GM21390 (cell line): ENCODE results near the gene SYTL2.
"Not testable (repeated sequence)": the region's sequence is repeated elsewhere in the genome, so short reads cannot be mapped to it uniquely, and the experiment has no call there.

Source experiments
- ATAC-seq: cut with Tn5 transposase; IDR thresholded peaks from one replicate; pipeline ENCODE4 v1.9.1; 2021; ENCODE audit not compliant: unreplicated experiment

Gene SYTL2

DNA sequence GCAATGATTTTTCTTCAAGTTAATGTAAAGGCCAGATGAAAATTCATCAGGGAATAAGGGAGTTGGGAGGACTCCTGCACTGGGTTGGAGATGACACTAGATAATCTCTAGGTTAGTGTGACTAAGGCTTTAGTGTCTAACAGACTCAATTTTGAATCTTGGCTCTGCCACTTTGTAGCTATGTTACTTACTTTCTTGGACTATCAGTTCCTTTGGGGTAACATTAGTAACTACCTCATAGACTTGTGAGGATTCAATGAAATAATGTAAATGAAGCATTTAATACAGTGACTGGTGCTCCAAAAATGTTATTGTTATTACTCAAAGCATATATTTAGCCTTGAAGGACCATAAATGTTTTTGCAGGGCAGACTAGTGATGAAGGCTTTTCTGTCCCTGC lies 115.4 kb downstream of the SYTL2 start:
- ATAC-seq, result no peak

DNA sequence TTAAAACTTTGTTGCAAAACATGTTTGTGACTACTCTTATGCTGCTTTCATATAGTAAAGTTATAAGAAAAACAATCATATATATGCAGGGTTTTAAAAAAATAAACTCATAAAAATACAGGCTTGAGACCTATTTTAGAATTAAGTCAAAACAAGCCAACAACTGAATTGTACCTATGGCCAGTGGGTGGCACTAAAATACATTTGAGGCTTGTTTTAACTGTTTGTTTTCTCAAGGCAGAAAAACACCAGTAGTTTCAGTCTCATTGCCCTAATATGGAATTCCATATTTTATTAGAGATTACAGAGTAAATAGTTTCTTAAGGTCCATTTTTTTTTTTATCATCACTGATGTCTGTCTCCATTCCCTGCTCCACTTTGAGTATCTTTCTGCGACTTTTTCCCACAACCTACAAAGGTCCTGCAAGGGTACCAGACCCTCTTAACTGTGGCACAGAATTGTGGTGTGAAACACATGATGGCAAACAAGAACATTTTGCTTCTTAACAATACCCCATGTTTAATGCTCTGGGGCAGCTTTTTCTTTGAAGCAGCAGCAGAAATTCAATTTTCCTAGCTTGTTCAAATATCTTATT lies 116.5 kb downstream of the SYTL2 start:
- no peak for ATAC-seq

DNA sequence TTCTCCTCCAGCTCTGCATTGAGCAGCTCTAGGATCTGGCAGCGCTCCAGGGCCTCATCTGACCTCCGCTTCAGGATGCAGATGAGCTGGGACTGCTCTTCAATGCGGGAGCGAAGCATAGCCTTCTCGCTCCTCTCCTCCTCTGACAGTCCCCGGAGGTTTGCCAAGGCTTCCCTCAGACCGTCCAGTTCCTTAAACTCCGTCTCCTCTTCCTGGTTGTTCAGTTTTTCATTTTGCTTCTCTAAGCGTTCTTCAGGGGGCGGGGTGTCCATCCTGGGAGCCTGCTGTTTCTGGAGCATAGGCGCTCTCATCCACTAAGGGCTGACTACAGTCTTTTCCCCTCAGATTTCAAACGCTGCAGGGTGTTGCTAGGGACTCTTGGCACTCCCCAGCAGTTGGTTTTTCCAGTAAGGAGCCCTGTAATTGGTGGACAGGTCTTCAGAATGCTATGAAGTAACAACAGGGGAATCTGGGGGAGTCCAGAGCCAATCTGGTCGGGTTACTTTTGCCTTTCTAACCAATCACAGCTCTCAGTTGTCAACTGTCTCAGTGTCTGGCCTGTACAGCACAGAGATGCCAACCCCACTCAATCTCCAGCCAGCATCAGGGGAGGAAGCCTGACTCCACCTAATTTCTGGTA lies 125.0 kb downstream of the SYTL2 start, which contains the start of gene CCDC89:
Gene CCDC89 (minus strand): TSS at position 376 of the 640 bp plus-strand sequence. CDS start 65 bp downstream, at position 311.
- ATAC-seq, result no peak

- ATAC-seq, result no peak
These were observed 125.7 kb downstream of the SYTL2 start for GRCh38 chr11:85685125-85685819.

DNA sequence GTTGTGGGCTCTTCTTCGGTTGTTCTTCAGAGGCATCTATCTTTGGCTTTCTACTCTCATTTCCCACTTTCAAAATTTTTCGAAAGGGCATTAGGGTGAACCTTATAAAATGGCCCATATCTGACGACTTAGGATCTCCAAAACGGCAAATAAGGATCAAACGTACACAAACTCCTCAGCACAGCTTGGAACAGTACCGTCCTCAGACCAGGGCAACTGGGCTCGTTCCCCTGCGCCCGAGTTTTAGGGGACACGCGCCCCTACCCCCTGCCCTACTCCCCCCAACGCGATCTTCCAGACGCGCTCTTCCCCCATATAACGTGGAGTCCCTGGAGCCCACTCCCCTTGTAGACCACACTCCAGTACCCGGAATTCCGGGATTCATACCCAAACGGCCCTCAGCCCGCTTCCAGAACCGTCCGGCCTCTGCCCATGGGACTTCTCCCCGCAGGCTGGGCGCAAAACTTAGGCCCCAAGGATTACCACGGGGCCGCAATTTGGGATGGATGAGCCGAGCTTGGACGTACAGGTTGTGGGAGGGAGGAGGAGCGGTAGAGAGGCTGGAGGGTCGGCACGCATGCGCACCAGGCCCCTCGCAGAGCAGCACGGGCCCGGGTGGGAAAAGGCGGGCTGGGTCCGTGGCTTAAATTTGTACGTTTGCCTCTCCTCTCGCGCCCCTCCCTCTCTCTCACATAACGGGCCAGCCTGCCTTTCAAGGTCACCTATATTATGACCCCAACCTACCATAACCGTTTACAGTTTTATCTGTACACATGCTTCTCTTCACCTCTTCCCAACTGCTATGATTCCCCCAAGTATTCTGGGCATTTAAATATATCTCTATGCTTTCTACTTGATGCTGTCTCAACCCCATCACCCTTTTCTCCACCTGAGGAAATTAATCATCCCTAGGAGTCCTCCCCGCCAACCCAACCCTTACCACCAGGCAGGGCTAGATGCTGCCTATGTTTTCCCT lies 128.3 kb downstream of the SYTL2 start:
- peak; percentile 88 for ATAC-seq

DNA sequence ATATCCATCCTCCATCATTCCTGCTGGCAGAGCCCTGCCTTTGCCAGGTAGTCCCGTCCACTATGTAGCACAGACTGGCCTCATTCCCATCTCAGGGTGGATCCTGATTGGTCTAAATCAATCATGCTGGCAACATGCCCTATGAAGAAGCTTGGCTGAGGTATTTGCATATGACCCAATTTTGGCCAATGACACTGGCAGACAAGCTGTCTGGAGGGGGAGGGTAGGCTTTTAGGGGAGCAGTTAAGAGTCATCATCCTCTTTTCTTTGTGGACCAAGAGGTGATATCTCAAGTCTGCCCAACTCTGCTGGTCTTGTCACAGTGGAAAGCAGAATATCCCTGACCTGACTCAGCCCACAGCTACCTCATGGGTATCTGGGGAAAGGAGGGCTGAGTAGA lies 130.0 kb downstream of the SYTL2 start:
- ATAC-seq, result no peak

GRCh38 chr11:85679576-85679975 lies 131.4 kb downstream of the SYTL2 start:
- ATAC-seq, result no peak

GRCh38 chr11:85673393-85673792 lies 137.5 kb downstream of the SYTL2 start:
- no peak for ATAC-seq

DNA sequence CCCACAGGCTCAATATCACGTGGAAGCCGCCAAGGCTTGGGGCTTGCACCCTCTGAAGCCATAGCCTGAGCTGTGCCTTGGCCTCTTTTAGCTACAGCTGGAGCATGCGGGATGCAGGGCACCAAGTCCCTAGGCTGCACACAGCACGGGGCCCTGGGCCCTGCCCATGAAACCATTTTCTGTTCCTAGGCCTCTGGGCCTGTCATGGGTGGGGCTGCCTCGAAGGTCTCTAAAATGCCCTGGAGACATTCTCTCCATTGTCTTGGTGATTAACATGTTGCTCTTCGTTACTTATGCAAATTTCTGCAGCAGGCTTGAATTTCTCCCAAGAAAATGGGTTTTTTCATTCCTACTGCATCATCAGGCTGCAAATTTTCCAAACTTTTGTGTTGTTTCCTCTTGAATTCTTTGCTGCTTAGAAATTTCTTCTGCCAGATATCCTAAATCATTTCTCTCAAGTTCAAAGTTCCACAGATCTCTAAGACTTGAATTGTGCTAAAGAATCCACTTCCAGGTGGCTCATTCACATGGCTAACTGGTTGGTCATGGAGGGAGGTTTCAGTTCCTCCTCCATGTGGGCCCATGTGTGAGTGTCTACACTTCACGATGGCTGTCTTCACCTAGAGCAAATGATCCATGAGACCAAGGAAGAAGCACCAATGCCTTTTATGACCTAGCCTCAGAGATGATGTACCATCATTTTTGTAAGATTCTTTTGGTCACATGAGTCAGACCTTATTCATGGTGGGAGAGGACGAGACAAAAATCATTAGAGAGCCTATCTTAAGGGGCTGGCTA lies 138.6 kb downstream of the SYTL2 start:
- ATAC-seq, result no peak

DNA sequence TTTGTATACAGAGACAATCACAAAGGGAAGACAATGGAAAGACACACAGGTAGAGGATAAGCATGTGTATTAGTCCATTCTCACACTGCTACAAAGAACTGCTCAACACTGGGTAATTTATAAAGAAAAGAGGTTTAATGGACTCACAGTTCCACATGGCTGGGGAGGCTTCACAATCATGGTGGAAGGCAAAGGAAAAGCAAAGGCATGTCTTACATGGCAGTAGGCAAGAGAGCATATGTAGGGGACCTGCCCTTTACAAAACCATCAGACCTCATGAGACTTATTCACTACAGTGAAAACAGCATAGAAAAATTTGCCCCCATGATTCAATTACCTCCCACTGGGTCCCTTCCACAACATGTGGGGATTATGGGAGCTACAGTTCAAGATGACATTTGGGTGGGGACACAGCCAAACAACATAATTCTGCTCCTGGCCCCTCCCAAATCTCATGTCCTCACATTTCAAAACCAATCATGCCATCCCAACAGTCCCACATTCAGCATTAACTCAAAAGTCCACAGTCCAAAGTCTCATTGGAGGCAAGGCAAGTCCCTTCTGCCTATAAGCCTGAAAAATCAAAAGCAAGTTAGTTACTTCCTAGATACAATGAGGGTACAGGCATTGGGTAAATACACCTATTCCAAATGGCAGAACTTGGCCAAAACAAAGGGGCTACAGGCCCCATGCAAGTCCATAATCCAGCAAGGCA lies 139.8 kb downstream of the SYTL2 start:
- ATAC-seq, result not testable (repeated sequence)

- no peak for ATAC-seq
These were observed 142.8 kb downstream of the SYTL2 start for GRCh38 chr11:85668157-85668556.

DNA sequence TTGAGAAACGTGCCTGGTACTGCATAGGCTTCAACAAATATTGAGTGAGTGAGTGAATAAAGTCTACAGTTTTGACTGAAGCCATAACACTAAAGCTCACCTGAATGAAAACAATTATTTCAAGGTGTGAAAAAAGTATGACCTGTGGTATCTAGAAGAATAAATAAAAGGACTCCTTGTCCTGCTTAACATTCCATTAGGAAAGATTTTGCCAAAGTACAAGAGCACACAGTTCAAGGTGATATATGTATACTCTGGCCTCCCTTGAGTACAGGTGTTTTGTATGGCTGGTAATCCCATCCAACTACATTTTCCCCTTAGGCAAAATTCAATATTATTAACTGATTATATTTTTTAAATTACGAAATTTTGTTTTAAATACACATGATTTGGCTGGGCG lies 144.3 kb downstream of the SYTL2 start:
- ATAC-seq, result no peak

GRCh38 chr11:85665733-85666132 lies 145.2 kb downstream of the SYTL2 start:
- no peak for ATAC-seq

DNA sequence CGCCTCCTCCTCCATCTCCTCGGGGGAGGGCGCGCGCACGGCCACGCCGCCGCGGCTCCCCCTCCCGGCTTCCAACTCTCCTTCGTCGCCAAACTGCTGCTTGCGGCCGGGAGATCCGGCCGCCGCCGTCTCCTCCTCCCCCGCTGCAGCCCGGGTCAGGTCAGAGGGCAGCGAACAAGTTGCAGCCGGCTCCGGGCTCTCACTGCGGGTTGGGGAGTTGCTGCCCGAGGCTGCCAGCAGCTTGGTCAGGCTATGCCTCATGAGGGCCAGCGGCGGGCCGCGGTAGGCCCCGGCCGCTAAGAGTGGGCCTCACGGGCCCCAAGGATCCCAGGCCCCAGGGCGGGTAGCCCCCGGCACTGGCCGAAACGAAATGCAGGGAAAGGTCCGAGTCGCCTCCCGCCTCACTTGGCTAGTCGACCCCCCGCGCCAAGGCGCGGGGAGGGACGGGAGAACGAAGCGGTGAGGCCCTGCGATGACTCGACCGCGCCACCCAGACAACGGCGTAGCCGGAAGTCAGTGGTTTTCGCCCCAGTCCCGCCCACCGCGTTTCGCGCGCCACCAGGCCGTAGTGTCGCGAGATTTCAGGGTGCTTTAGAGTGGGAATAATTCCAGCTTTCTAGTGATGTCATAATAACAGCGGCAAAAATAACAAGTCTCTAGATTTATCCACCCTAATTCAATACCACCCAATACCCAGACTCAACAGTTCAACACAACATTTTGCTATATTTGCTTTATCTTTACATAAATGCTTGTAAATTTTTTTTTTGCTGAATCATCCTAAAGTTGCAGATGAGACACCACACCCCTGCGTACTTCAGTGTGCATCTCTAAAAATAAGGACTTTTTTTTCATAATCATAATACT lies 146.1 kb downstream of the SYTL2 start, which contains the start of gene CREBZF:
Gene CREBZF (minus strand): TSS at position 515 of the 867 bp plus-strand sequence. CDS start 254 bp downstream, at position 261.
- ATAC-seq, result peak; percentile 88

DNA sequence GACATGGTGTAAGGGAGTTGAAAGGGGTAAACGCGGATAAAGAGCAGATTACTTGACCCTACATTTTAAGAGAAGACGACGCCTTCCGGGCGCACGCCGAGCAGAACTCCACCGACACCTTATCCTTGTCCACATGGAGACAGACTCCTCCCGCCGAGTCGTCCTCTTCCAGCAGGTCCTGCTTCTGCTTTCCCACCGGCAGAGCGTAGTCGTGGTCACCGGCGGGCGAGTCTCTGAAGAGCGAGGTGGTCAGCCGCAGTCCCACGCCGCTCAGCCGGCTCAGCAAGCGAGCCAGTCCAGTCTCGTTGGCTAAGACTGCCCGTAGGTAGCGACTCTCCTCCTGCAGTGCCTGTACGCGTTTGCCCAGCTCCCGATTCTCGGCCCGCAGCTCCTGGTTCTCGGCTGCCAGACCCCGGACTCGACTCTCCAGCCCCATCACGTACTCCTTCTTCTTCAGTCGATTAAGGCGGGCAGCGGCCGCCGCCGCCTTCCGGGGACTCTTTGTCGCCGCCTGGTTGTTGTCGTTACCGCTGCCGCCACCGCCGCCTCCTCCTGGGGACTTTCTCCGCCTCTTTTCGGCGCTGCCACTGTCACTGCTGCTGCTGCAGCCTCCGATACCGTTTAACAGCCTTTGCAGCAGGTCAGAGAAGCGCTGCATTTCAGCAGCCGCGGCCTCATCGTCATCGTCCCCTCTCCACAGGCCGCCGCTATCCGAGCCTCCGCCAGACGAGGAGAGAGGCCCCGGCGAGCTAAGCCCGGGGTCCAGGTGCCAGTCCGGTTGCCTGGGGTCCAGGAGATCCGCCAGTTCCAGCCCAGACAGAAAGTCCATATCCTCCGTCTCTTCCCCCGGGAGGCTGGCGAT lies 147.0 kb downstream of the SYTL2 start:
- ATAC-seq, result peak; percentile 60

DNA sequence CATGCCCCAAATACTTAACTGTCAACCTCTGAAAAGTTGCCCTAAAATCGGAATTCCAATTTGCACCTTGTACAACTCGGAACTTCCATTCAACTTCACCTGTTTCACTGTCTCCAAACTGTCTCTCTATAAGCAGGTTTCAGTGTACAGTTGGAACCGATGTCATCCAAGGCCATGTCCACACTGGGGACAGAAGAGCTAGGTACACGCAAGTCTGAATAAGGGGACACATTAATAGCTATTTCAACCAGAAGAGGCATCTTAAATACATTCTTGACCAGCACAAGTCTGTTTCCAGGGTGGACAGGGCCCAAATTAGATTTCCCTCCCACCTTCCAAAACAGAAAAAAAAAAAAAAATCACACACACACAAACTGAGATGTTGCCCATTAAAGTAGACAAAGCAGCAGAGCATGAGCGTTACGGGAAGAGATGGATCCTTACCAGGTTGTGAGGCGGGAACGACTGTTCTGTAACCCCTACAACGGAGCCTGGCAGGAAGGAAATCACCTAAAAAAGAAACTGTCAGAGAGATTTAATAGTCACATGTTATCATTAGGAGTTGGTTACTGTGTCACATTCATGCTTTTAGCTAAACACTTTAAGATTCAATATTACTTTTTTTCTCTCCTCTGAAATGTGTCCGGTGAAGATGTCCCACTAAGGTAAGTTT lies 147.7 kb downstream of the SYTL2 start:
- ATAC-seq, result no peak
